GM21423 (cell line): ENCODE measurements around the gene TRANK1.
"Not testable (repeated sequence)": the region's sequence is repeated elsewhere in the genome, so short reads cannot be mapped to it uniquely, and the experiment has no call there.

Experiments
- ATAC-seq: cut with Tn5 transposase; IDR thresholded peaks from one replicate; pipeline ENCODE4 v1.9.1; 2021; ENCODE audit warnings: mild to moderate bottlenecking, moderate library complexity; ENCODE audit not compliant: unreplicated experiment

Gene TRANK1

GRCh38 chr3:36957862-36958686, 13.2 kb upstream of the TRANK1 start:
- no peak for ATAC-seq

GRCh38 chr3:36957063-36957462, 12.2 kb upstream of the TRANK1 start:
- no peak for ATAC-seq

- ATAC-seq = no peak
These were observed 11.3 kb upstream of the TRANK1 start for GRCh38 chr3:36956155-36956554.

- no peak for ATAC-seq
These were observed 9.7 kb upstream of the TRANK1 start for GRCh38 chr3:36954452-36955134.

- not testable (repeated sequence) for ATAC-seq
These were observed 3.0 kb upstream of the TRANK1 start for GRCh38 chr3:36947814-36948213.

- no peak for ATAC-seq
These were observed 603 bp upstream of the TRANK1 start for GRCh38 chr3:36945333-36945980.

- peak; percentile 55 for ATAC-seq
These were observed 728 bp downstream of the TRANK1 start for GRCh38 chr3:36944012-36944640.

- no peak for ATAC-seq
These were observed 1.3 kb downstream of the TRANK1 start for GRCh38 chr3:36943601-36944000.

- no peak for ATAC-seq
These were observed 2.1 kb downstream of the TRANK1 start for GRCh38 chr3:36942638-36943248.

- ATAC-seq = no peak
These were observed 3.2 kb downstream of the TRANK1 start for GRCh38 chr3:36941658-36942057.

GRCh38 chr3:36941162-36941561, 3.7 kb downstream of the TRANK1 start:
- no peak for ATAC-seq

GRCh38 chr3:36937492-36937891, 7.4 kb downstream of the TRANK1 start:
- ATAC-seq = no peak

- no peak for ATAC-seq
These were observed 11.1 kb downstream of the TRANK1 start for GRCh38 chr3:36933540-36934296.

GRCh38 chr3:36931424-36931823, 13.4 kb downstream of the TRANK1 start:
- ATAC-seq = not testable (repeated sequence)

GRCh38 chr3:36928220-36928619, 16.6 kb downstream of the TRANK1 start:
- no peak for ATAC-seq

- ATAC-seq = no peak
These were observed 18.5 kb downstream of the TRANK1 start for GRCh38 chr3:36926292-36926897.

GRCh38 chr3:36924744-36925521, 19.9 kb downstream of the TRANK1 start:
- no peak for ATAC-seq

- ATAC-seq = no peak
These were observed 20.7 kb downstream of the TRANK1 start for GRCh38 chr3:36923981-36924743.
